OCI-LY1 (cell line): ENCODE measurements around the gene PDAP1.
A peak's percentile ranks its signal among the peaks of the same experiment; 100 is the strongest.
"Not testable (repeated sequence)": the region's sequence is repeated elsewhere in the genome, so short reads cannot be mapped to it uniquely, and the experiment has no call there.

Experiments used
- H2AFZ ChIP-seq: fragments of 200-600 bp; sonication (generic), shearing (Covaris generic); 2 replicates; pipeline ENCODE4 v1.6.0; 2014; ENCODE audit warnings: antibody characterized with exemption, mild to moderate bottlenecking, low read length
- H3F3A ChIP-seq: fragments of 200-600 bp; sonication (generic), shearing (Covaris generic); 2 replicates; pipeline ENCODE4 v1.6.0; 2014; ENCODE audit warnings: mild to moderate bottlenecking, antibody characterized with exemption, low read length, moderate library complexity; ENCODE audit not compliant: insufficient read depth
- H3K27ac ChIP-seq: fragments of 200-600 bp; sonication (generic); 2 replicates; pipeline ENCODE4 v1.5.1; 2014; ENCODE audit warnings: low read length, mixed run types, mild to moderate bottlenecking, low read depth; ENCODE audit not compliant: poor library complexity, severe bottlenecking
- H3K27me3 ChIP-seq: fragments of 200-600 bp; sonication (generic); 2 replicates; pipeline ENCODE4 v1.6.0; 2014; ENCODE audit warnings: antibody characterized with exemption, mild to moderate bottlenecking, low read length, moderate library complexity; ENCODE audit not compliant: insufficient read depth
- H3K36me3 ChIP-seq: fragments of 200-600 bp; sonication (generic); 2 replicates; pipeline ENCODE4 v1.6.1; 2014; ENCODE audit warnings: mild to moderate bottlenecking, antibody characterized with exemption, low read length, moderate library complexity, mixed read lengths; ENCODE audit not compliant: insufficient read depth
- H3K4me1 ChIP-seq: fragments of 200-600 bp; sonication (generic); 2 replicates; pipeline ENCODE4 v1.5.1; 2014; ENCODE audit warnings: mild to moderate bottlenecking, low read length, moderate library complexity; ENCODE audit not compliant: insufficient read depth, severe bottlenecking
- H3K4me2 ChIP-seq: fragments of 200-600 bp; sonication (generic), shearing (Covaris generic); 2 replicates; pipeline ENCODE4 v1.6.1; 2014; ENCODE audit warnings: low read length
- H3K4me3 ChIP-seq: fragments of 200-600 bp; sonication (generic); 2 replicates; pipeline ENCODE4 v1.5.1; 2014; ENCODE audit warnings: low read length, low read depth, mild to moderate bottlenecking, mixed read lengths; ENCODE audit not compliant: poor library complexity, severe bottlenecking
- H3K79me2 ChIP-seq: fragments of 200-600 bp; shearing (Covaris generic); 2 replicates; pipeline ENCODE4 v1.6.1; 2016; ENCODE audit warnings: mixed run types, low read length, mixed read lengths; ENCODE audit not compliant: insufficient read depth
- H3K9ac ChIP-seq: fragments of 200-600 bp; sonication (generic), shearing (Covaris generic); 2 replicates; pipeline ENCODE4 v1.6.1; 2014; ENCODE audit warnings: mild to moderate bottlenecking, low read length, mixed read lengths
- H3K9me2 ChIP-seq: fragments of 200-600 bp; sonication (generic), shearing (Covaris generic); 2 replicates; pipeline ENCODE4 v1.6.1; 2014; ENCODE audit warnings: low read depth, mild to moderate bottlenecking, low read length, mixed read lengths
- H3K9me3 ChIP-seq: fragments of 200-600 bp; shearing (Covaris generic); 2 replicates; pipeline ENCODE4 v1.6.1; 2014; ENCODE audit warnings: low read length, mixed read lengths
- H4K20me1 ChIP-seq: fragments of 200-600 bp; sonication (generic), shearing (Covaris generic); 2 replicates; pipeline ENCODE4 v1.6.0; 2016; ENCODE audit warnings: mild to moderate bottlenecking, low read length; ENCODE audit not compliant: insufficient read depth
- EZH2 ChIP-seq: fragments of 200-600 bp; sonication (generic), shearing (Covaris generic); IDR thresholded peaks from 2 replicates; pipeline ENCODE4 v1.8.0; 2017; ENCODE audit warnings: borderline replicate concordance, mixed run types, mild to moderate bottlenecking, antibody characterized with exemption, low read length, moderate library complexity, mixed read lengths
- TF ChIP-seq, protein P1 (sequence below): fragments of 200-600 bp; sonication (generic), shearing (Covaris generic); IDR thresholded peaks from 2 replicates; pipeline ENCODE4 v1.5.1; 2017; ENCODE audit warnings: mild to moderate bottlenecking, antibody characterized with exemption, low read length, moderate library complexity, mixed read lengths

The PDAP1 gene

DNA sequence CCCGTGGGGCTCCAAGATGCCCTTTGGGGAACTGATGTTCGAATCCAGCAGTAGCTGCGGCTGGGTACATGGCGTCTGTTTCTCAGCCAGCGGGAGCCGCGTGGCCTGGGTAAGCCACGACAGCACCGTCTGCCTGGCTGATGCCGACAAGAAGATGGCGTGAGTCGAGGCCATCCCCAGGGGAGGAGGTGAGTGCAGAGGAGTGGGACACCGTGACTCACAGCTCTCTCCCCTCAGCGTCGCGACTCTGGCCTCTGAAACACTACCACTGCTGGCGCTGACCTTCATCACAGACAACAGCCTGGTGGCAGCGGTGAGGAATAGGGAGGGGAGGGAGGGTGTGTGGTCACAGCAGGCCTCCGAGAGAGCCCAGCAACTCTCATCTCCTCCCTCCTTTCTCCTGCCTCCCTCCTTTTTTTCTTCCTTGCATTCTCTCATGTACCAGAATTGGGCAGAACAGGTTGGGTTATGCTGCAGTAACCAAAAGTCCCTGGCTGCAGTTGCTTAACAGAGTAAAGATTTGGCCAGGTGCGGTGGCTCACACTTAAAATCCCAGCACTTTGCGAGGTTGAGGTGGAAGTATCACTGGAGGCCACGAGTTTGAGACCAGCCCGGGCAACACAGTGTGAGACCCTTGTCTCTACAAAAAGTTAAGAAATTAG lies 17.3 kb downstream of the PDAP1 start:
- H3K4me3 ChIP-seq: no peak overlapping the region
- peak overlapping the region; percentile 60 for H3K27ac ChIP-seq
- H3K4me2 ChIP-seq: no peak overlapping the region
- H2AFZ ChIP-seq: no peak overlapping the region
- H3K27me3 ChIP-seq: no peaks in the 10 kb centered on the region
- peaks cover 89% of the 10 kb centered on the region for H3K36me3 ChIP-seq
- H3F3A ChIP-seq: no peaks in the 10 kb centered on the region
- no peaks in the 10 kb centered on the region for H4K20me1 ChIP-seq
- H3K4me1 ChIP-seq: peaks cover 18% of the 10 kb centered on the region
- no peaks in the 10 kb centered on the region for H3K9me3 ChIP-seq
- no peaks in the 10 kb centered on the region for H3K9me2 ChIP-seq
- TF ChIP-seq EZH2: no peak
- TF ChIP-seq, protein P1, sequence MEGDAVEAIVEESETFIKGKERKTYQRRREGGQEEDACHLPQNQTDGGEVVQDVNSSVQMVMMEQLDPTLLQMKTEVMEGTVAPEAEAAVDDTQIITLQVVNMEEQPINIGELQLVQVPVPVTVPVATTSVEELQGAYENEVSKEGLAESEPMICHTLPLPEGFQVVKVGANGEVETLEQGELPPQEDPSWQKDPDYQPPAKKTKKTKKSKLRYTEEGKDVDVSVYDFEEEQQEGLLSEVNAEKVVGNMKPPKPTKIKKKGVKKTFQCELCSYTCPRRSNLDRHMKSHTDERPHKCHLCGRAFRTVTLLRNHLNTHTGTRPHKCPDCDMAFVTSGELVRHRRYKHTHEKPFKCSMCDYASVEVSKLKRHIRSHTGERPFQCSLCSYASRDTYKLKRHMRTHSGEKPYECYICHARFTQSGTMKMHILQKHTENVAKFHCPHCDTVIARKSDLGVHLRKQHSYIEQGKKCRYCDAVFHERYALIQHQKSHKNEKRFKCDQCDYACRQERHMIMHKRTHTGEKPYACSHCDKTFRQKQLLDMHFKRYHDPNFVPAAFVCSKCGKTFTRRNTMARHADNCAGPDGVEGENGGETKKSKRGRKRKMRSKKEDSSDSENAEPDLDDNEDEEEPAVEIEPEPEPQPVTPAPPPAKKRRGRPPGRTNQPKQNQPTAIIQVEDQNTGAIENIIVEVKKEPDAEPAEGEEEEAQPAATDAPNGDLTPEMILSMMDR: no peak
- no peak overlapping the region for H3K9ac ChIP-seq
- H3K79me2 ChIP-seq: no peaks in the 10 kb centered on the region

DNA sequence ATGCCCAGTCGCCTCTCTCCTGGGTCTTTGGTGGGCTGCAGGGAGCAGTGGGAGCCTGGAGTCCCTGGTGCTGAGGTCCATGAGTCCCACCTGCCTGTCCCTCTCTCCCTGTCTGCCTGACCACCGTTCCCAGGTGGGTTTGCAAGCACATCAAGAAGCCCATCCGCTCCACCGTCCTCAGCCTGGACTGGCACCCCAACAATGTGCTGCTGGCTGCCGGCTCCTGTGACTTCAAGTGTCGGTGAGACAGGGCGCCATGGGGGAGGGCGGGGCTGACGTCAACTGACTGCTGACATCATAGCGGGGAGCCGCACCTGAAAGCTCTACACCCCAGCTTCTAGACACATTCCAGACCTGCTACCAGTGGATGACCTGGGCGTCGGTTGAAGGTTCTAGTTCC lies 18.6 kb downstream of the PDAP1 start:
- H2AFZ ChIP-seq: no peak overlapping the region
- no peak overlapping the region for H3K9ac ChIP-seq
- no peaks in the 10 kb centered on the region for H4K20me1 ChIP-seq
- no peaks in the 10 kb centered on the region for H3F3A ChIP-seq
- H3K27ac ChIP-seq: no peak overlapping the region
- no peaks in the 10 kb centered on the region for H3K79me2 ChIP-seq
- no peaks in the 10 kb centered on the region for H3K9me2 ChIP-seq
- TF ChIP-seq, protein P1: no peak
- no peak for TF ChIP-seq EZH2
- H3K4me3 ChIP-seq: no peak overlapping the region
- no peaks in the 10 kb centered on the region for H3K27me3 ChIP-seq
- H3K4me1 ChIP-seq: peaks cover 18% of the 10 kb centered on the region
- H3K36me3 ChIP-seq: peaks cover 82% of the 10 kb centered on the region
- H3K4me2 ChIP-seq: no peak overlapping the region
- no peaks in the 10 kb centered on the region for H3K9me3 ChIP-seq

DNA sequence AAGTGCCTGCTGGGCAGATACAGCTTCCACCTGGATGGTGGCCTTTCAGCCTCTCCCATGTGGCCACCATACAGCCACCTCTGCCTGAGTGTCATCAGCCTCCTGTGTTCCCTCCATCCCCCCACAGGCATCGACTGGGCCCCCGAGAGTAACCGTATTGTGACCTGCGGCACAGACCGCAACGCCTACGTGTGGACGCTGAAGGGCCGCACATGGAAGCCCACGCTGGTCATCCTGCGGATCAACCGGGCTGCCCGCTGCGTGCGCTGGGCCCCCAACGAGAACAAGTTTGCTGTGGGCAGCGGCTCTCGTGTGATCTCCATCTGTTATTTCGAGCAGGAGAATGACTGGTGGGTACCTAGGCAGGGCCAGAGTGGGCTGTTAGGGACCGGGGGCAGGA lies 20.5 kb downstream of the PDAP1 start:
- Histone ChIP-seq H3K4me1 (peaks cover 23% of the 10 kb centered on the region), H3K79me2 (peaks cover 4% of the 10 kb centered on the region; the same call in 1 of the 2 replicates), H3F3A (no peaks in the 10 kb centered on the region), H4K20me1 (no peaks in the 10 kb centered on the region), H3K9me3 (no peaks in the 10 kb centered on the region), H3K27me3 (no peaks in the 10 kb centered on the region), H3K4me3 (no peak overlapping the region), H3K36me3 (peaks cover 81% of the 10 kb centered on the region), H3K27ac (no peak overlapping the region), H3K9ac (no peak overlapping the region), H2AFZ (no peak overlapping the region), H3K4me2 (no peak overlapping the region), H3K9me2 (no peaks in the 10 kb centered on the region)
- no peak for TF ChIP-seq EZH2
- TF ChIP-seq, protein P1: no peak

DNA sequence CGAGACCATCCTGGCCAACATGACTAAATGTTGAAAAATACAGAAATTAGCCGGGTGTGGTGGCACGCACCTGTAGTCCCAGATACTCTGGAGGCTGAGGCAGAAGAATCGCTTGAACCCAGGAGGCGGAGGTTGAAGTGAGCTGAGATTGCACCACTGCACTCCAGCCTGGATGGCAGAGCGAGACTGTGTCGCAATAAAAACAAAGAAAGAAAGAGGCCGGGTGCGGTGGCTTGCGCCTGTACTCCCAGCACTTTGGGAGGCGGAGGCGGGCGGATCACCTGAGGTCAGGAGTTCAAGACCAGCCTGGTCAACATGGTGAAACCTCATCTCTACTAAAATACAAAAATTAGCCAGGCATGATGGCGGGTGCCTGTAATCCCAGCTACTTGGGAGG lies 21.2 kb downstream of the PDAP1 start:
- not testable (repeated sequence) for H3K27me3 ChIP-seq, H3K9me2 ChIP-seq, H3K9me3 ChIP-seq, H3K79me2 ChIP-seq, H3K9ac ChIP-seq, H3K4me2 ChIP-seq, H4K20me1 ChIP-seq, H3K27ac ChIP-seq, H2AFZ ChIP-seq, H3F3A ChIP-seq, H3K4me3 ChIP-seq
- H3K4me1 ChIP-seq: peaks cover 16% of the 10 kb centered on the region
- peaks cover 80% of the 10 kb centered on the region for H3K36me3 ChIP-seq
